Measurements from ENCODE around the gene CEP97.
"Not testable (repeated sequence)": the region's sequence is repeated elsewhere in the genome, so short reads cannot be mapped to it uniquely, and the experiment has no call there.

Gene CEP97

GRCh38 chr3:101720851-101721840, 3.3 kb upstream of the CEP97 start:
- H3K27me3 Mint-ChIP-seq, result no peaks in the 10 kb centered on the region
- peaks cover 10% of the 10 kb centered on the region for H3K36me3 Mint-ChIP-seq (ENCODE audit: low read depth)
- no peak overlapping the region for H3K4me3 Mint-ChIP-seq
- H3K4me1 Mint-ChIP-seq (ENCODE audit: low read depth), result peaks cover 31% of the 10 kb centered on the region
- intact Hi-C loops (cut with micrococcal nuclease), result no loop called here
- peak overlapping the region; percentile 50 for H3K27ac Mint-ChIP-seq
- H3K9me3 Mint-ChIP-seq, result no peaks in the 10 kb centered on the region

GRCh38 chr3:101722394-101723173, 1.8 kb upstream of the CEP97 start:
- no peaks in the 10 kb centered on the region for H3K9me3 Mint-ChIP-seq
- peak overlapping the region; percentile 50 for H3K27ac Mint-ChIP-seq
- H3K4me3 Mint-ChIP-seq, result no peak overlapping the region
- H3K4me1 Mint-ChIP-seq (ENCODE audit: low read depth), result peaks cover 31% of the 10 kb centered on the region
- intact Hi-C loops (cut with micrococcal nuclease), result no loop called here
- no peaks in the 10 kb centered on the region for H3K27me3 Mint-ChIP-seq
- peaks cover 10% of the 10 kb centered on the region for H3K36me3 Mint-ChIP-seq (ENCODE audit: low read depth)

- H3K36me3 Mint-ChIP-seq (ENCODE audit: low read depth), result peaks cover 20% of the 10 kb centered on the region
- intact Hi-C loops (cut with micrococcal nuclease), result loop anchor here (1.0 to 5.0 kb wide), 3 partner anchors 39 to 54 kb away; partner anchors contain the start of genes NXPE3 and RPL24
- H3K9me3 Mint-ChIP-seq, result no peaks in the 10 kb centered on the region
- peaks cover 31% of the 10 kb centered on the region for H3K4me1 Mint-ChIP-seq (ENCODE audit: low read depth)
- H3K27ac Mint-ChIP-seq, result peak overlapping the region; percentile 91
- H3K27me3 Mint-ChIP-seq, result no peaks in the 10 kb centered on the region
- peak overlapping the region; percentile 97 for H3K4me3 Mint-ChIP-seq
These were observed 928 bp downstream of the CEP97 start for GRCh38 chr3:101725194-101725889.

GRCh38 chr3:101725890-101726275, 1.5 kb downstream of the CEP97 start:
- Mint-ChIP-seq H3K27me3 (no peaks in the 10 kb centered on the region), H3K9me3 (no peaks in the 10 kb centered on the region), H3K4me1 (ENCODE audit: low read depth) (peaks cover 27% of the 10 kb centered on the region), H3K36me3 (ENCODE audit: low read depth) (peaks cover 26% of the 10 kb centered on the region), H3K27ac (no peak overlapping the region), H3K4me3 (peak overlapping the region; percentile 97)
- intact Hi-C loops (cut with micrococcal nuclease), result loop anchor here (1.0 to 5.0 kb wide), 3 partner anchors 39 to 53 kb away; partner anchors contain the start of genes NXPE3 and RPL24

GRCh38 chr3:101729586-101729985, 5.2 kb downstream of the CEP97 start:
- intact Hi-C loops (cut with micrococcal nuclease), result loop anchor here (5.0 kb wide), 1 partner anchor 38 kb away; no protein-coding TSS in a partner anchor
- H3K36me3 Mint-ChIP-seq (ENCODE audit: low read depth), result peaks cover 55% of the 10 kb centered on the region

GRCh38 chr3:101730839-101731238, 6.4 kb downstream of the CEP97 start:
- Mint-ChIP-seq H3K27ac (no peak overlapping the region), H3K27me3 (no peaks in the 10 kb centered on the region), H3K4me3 (no peak overlapping the region), H3K36me3 (ENCODE audit: low read depth) (peaks cover 59% of the 10 kb centered on the region), H3K9me3 (no peaks in the 10 kb centered on the region), H3K4me1 (ENCODE audit: low read depth) (peaks cover 2% of the 10 kb centered on the region)
- intact Hi-C loops (cut with micrococcal nuclease), result no loop called here

More at GRCh38 chr3:101729586-101729985, 5.2 kb downstream of the CEP97 start:
- Mint-ChIP-seq H3K9me3 (no peaks in the 10 kb centered on the region), H3K27me3 (no peaks in the 10 kb centered on the region), H3K4me1 (ENCODE audit: low read depth) (peaks cover 10% of the 10 kb centered on the region), H3K4me3 (no peak overlapping the region), H3K27ac (no peak overlapping the region)

- H3K4me3 Mint-ChIP-seq, result no peak overlapping the region
- intact Hi-C loops (cut with micrococcal nuclease), result no loop called here
- no peak overlapping the region for H3K27ac Mint-ChIP-seq
- H3K27me3 Mint-ChIP-seq, result no peaks in the 10 kb centered on the region
- no peaks in the 10 kb centered on the region for H3K4me1 Mint-ChIP-seq (ENCODE audit: low read depth)
- H3K9me3 Mint-ChIP-seq, result peaks cover 11% of the 10 kb centered on the region
- H3K36me3 Mint-ChIP-seq (ENCODE audit: low read depth), result peaks cover 73% of the 10 kb centered on the region
These were observed 7.8 kb downstream of the CEP97 start for GRCh38 chr3:101732240-101732641.

- intact Hi-C loops (cut with micrococcal nuclease), result no loop called here
- H3K9me3 Mint-ChIP-seq, result peaks cover 29% of the 10 kb centered on the region
- peaks cover 59% of the 10 kb centered on the region for H3K36me3 Mint-ChIP-seq (ENCODE audit: low read depth)
- no peaks in the 10 kb centered on the region for H3K4me1 Mint-ChIP-seq (ENCODE audit: low read depth)
- no peak overlapping the region for H3K27ac Mint-ChIP-seq
- no peak overlapping the region for H3K4me3 Mint-ChIP-seq
- no peaks in the 10 kb centered on the region for H3K27me3 Mint-ChIP-seq
These were observed 11.4 kb downstream of the CEP97 start for GRCh38 chr3:101735833-101736232.

GRCh38 chr3:101741914-101742313, 17.5 kb downstream of the CEP97 start:
- peaks cover 21% of the 10 kb centered on the region for H3K9me3 Mint-ChIP-seq
- H3K4me1 Mint-ChIP-seq (ENCODE audit: low read depth); H3K27me3 Mint-ChIP-seq; H3K36me3 Mint-ChIP-seq (ENCODE audit: low read depth); intact Hi-C loops (cut with micrococcal nuclease); H3K4me3 Mint-ChIP-seq: not testable (repeated sequence)
- peak overlapping the region; percentile 36 for H3K27ac Mint-ChIP-seq

- Mint-ChIP-seq H3K27ac (no peak overlapping the region), H3K4me1 (ENCODE audit: low read depth) (no peaks in the 10 kb centered on the region), H3K36me3 (ENCODE audit: low read depth) (no peaks in the 10 kb centered on the region), H3K4me3 (no peak overlapping the region), H3K9me3 (no peaks in the 10 kb centered on the region), H3K27me3 (no peaks in the 10 kb centered on the region)
- intact Hi-C loops (cut with micrococcal nuclease), result no loop called here
These were observed 20.4 kb downstream of the CEP97 start for GRCh38 chr3:101744811-101745210.

GRCh38 chr3:101745934-101746333, 21.5 kb downstream of the CEP97 start:
- H3K4me1 Mint-ChIP-seq (ENCODE audit: low read depth); H3K27ac Mint-ChIP-seq; H3K4me3 Mint-ChIP-seq; H3K36me3 Mint-ChIP-seq (ENCODE audit: low read depth); intact Hi-C loops (cut with micrococcal nuclease); H3K27me3 Mint-ChIP-seq; H3K9me3 Mint-ChIP-seq: not testable (repeated sequence)

- H3K36me3 Mint-ChIP-seq (ENCODE audit: low read depth), result peaks cover 63% of the 10 kb centered on the region
- H3K27me3 Mint-ChIP-seq; H3K27ac Mint-ChIP-seq; H3K4me1 Mint-ChIP-seq (ENCODE audit: low read depth); H3K4me3 Mint-ChIP-seq; intact Hi-C loops (cut with micrococcal nuclease): not testable (repeated sequence)
- H3K9me3 Mint-ChIP-seq, result peaks cover 14% of the 10 kb centered on the region
These were observed 29.1 kb downstream of the CEP97 start for GRCh38 chr3:101753386-101754113.

GRCh38 chr3:101758224-101758623, 33.8 kb downstream of the CEP97 start:
- Mint-ChIP-seq H3K27me3 (no peaks in the 10 kb centered on the region), H3K4me3 (no peak overlapping the region), H3K9me3 (no peaks in the 10 kb centered on the region), H3K4me1 (ENCODE audit: low read depth) (peaks cover 9% of the 10 kb centered on the region), H3K36me3 (ENCODE audit: low read depth) (peaks cover 56% of the 10 kb centered on the region), H3K27ac (no peak overlapping the region)
- intact Hi-C loops (cut with micrococcal nuclease), result no loop called here
